ENCODE data around the gene PTPRT.

Gene PTPRT

DNA sequence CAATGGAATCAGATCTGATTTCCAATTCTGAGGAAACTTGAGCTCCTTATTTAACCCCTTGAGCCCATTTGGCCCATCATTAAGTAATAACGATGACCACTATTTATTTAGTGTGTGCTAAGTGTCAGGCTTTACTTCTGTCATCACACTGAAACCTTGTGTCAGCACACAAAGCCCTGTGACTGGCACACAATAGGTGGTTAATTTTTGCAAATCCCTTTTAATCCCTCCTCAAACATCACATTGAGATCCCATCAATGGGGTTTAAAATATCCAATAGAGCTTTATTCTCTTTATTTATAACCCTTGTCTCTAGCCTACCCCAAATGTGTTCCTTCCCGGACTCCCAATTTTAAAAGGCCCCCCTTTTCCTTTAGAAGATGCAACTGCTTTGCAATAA, 914.7 kb downstream of the PTPRT start:
- H3K36me3 ChIP-seq (replicated peaks; ENCODE audit: insufficient read depth, low read length): no peaks in the 10 kb centered on the region
- no peaks in the 10 kb centered on the region for H3F3A ChIP-seq (ENCODE audit: insufficient read depth, low read length)
- no peak overlapping the region for H3K9ac ChIP-seq (ENCODE audit: low read length)
- no peak overlapping the region for H3K27ac ChIP-seq (ENCODE audit: low read length)
- no peaks in the 10 kb centered on the region for H3K79me2 ChIP-seq (ENCODE audit: low read length)
- peaks cover 10% of the 10 kb centered on the region for H3K4me1 ChIP-seq (ENCODE audit: low read length)
- no peak overlapping the region for H3K4me3 ChIP-seq (ENCODE audit: low read length)
- DNase-seq: no peak
- no peaks in the 10 kb centered on the region for H3K27me3 ChIP-seq (replicated peaks; ENCODE audit: insufficient read depth, low read length)
- no peaks in the 10 kb centered on the region for H3K9me3 ChIP-seq (replicated peaks; ENCODE audit: insufficient read depth, low read length)
- no peaks in the 10 kb centered on the region for H4K20me1 ChIP-seq (ENCODE audit: insufficient read depth, low read length)
- TF ChIP-seq EZH2 (optimal IDR thresholded peaks at IDR 0.05; ENCODE audit: low read depth, low read length): no peak
- no peak for TF ChIP-seq EZH2phosphoT487 (IDR thresholded peaks at IDR 0.05; ENCODE audit: low read length)
- TF ChIP-seq, protein P1, sequence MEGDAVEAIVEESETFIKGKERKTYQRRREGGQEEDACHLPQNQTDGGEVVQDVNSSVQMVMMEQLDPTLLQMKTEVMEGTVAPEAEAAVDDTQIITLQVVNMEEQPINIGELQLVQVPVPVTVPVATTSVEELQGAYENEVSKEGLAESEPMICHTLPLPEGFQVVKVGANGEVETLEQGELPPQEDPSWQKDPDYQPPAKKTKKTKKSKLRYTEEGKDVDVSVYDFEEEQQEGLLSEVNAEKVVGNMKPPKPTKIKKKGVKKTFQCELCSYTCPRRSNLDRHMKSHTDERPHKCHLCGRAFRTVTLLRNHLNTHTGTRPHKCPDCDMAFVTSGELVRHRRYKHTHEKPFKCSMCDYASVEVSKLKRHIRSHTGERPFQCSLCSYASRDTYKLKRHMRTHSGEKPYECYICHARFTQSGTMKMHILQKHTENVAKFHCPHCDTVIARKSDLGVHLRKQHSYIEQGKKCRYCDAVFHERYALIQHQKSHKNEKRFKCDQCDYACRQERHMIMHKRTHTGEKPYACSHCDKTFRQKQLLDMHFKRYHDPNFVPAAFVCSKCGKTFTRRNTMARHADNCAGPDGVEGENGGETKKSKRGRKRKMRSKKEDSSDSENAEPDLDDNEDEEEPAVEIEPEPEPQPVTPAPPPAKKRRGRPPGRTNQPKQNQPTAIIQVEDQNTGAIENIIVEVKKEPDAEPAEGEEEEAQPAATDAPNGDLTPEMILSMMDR (IDR thresholded peaks at IDR 0.05; ENCODE audit: low read length): no peak
- no peak overlapping the region for H2AFZ ChIP-seq (ENCODE audit: low read length)
- H3K4me2 ChIP-seq (ENCODE audit: low read depth, low read length): no peak overlapping the region
- no peaks in the 10 kb centered on the region for H3K9me2 ChIP-seq (replicated peaks; ENCODE audit: insufficient read depth, low read length)

DNA sequence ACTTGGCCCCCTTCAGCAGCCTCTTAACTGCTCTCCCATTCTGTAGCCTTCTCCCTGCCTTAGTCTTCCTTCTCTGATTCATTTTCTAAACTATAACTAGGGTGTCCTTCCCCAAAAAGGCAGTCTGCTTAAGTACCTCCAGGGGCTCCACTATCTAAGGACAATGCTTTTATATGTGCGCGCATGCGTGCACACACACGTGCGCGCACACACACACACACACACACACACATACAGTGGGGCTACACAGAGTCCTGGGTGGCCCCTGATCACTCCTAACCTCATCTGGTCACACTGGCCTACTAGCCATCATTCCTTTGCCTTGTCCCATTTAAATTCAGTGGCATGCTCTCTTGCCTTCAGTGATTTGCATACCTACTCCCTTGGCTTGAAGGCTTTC, 917.2 kb downstream of the PTPRT start:
- TF ChIP-seq, protein P1 (IDR thresholded peaks at IDR 0.05; ENCODE audit: low read length): no peak
- TF ChIP-seq EZH2phosphoT487 (IDR thresholded peaks at IDR 0.05; ENCODE audit: low read length) (no peak), EZH2 (optimal IDR thresholded peaks at IDR 0.05; ENCODE audit: low read depth, low read length) (no peak)

DNA sequence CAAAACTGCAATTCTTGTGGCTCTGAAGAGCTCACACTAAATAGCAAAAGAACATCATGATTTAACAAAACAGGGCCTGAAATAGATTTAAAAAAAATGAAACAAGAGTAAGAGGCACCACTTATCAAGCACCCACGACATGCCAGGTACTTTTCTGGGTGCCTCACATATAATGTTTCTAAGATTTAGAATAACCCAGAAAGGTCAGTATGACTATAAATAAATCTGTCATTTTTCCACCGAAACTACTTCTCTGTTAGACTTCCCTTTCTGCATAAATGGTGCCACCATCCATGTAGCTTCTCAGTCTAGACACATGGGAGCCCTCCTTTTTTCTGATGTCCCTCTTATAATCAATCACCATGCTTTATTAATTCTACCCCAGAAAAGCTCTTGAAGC, 919.2 kb downstream of the PTPRT start:
- TF ChIP-seq EZH2 (optimal IDR thresholded peaks at IDR 0.05; ENCODE audit: low read depth, low read length): no peak
- TF ChIP-seq, protein P1 (IDR thresholded peaks at IDR 0.05; ENCODE audit: low read length): no peak
- no peak for TF ChIP-seq EZH2phosphoT487 (IDR thresholded peaks at IDR 0.05; ENCODE audit: low read length)
- Histone ChIP-seq H3K9me2 (replicated peaks; ENCODE audit: insufficient read depth, low read length) (no peaks in the 10 kb centered on the region), H3K4me2 (ENCODE audit: low read depth, low read length) (peak overlapping the region; percentile 50; the same call in 1 of the 2 replicates), H3K27ac (ENCODE audit: low read length) (peak overlapping the region; percentile 42; the same call in 1 of the 2 replicates), H2AFZ (ENCODE audit: low read length) (0 out of 2 replicates have a peak overlapping the region, but pooled peaks have one; percentile 36), H3K36me3 (replicated peaks; ENCODE audit: insufficient read depth, low read length) (no peaks in the 10 kb centered on the region), H3F3A (ENCODE audit: insufficient read depth, low read length) (no peaks in the 10 kb centered on the region), H3K4me1 (ENCODE audit: low read length) (peaks cover 10% of the 10 kb centered on the region), H3K9ac (ENCODE audit: low read length) (no peak overlapping the region), H3K79me2 (ENCODE audit: low read length) (no peaks in the 10 kb centered on the region), H3K4me3 (ENCODE audit: low read length) (no peak overlapping the region), H4K20me1 (ENCODE audit: insufficient read depth, low read length) (no peaks in the 10 kb centered on the region), H3K9me3 (replicated peaks; ENCODE audit: insufficient read depth, low read length) (no peaks in the 10 kb centered on the region), H3K27me3 (replicated peaks; ENCODE audit: insufficient read depth, low read length) (no peaks in the 10 kb centered on the region)
- DNase-seq: no peak

More for the DNA sequence above, 917.2 kb downstream of the PTPRT start:
- DNase-seq: no peak
- Histone ChIP-seq H3F3A (ENCODE audit: insufficient read depth, low read length) (no peaks in the 10 kb centered on the region), H3K9me3 (replicated peaks; ENCODE audit: insufficient read depth, low read length) (no peaks in the 10 kb centered on the region), H3K27ac (ENCODE audit: low read length) (no peak overlapping the region), H3K27me3 (replicated peaks; ENCODE audit: insufficient read depth, low read length) (no peaks in the 10 kb centered on the region), H3K9me2 (replicated peaks; ENCODE audit: insufficient read depth, low read length) (no peaks in the 10 kb centered on the region), H3K79me2 (ENCODE audit: low read length) (no peaks in the 10 kb centered on the region), H3K36me3 (replicated peaks; ENCODE audit: insufficient read depth, low read length) (no peaks in the 10 kb centered on the region), H2AFZ (ENCODE audit: low read length) (no peak overlapping the region), H3K4me2 (ENCODE audit: low read depth, low read length) (no peak overlapping the region), H3K9ac (ENCODE audit: low read length) (no peak overlapping the region), H3K4me1 (ENCODE audit: low read length) (peaks cover 10% of the 10 kb centered on the region), H4K20me1 (ENCODE audit: insufficient read depth, low read length) (no peaks in the 10 kb centered on the region), H3K4me3 (ENCODE audit: low read length) (no peak overlapping the region)

Data from MM.1S (cell line).